ENCODE results near the gene RANBP9.

The RANBP9 gene

GRCh38 chr6:13604546-13605416, 106.9 kb downstream of the RANBP9 start:
- in situ Hi-C loops (cut with MboI; ENCODE audit: low sequenced_read_pairs): no loop called here

GRCh38 chr6:13604135-13604534, 107.5 kb downstream of the RANBP9 start:
- in situ Hi-C loops (cut with MboI; ENCODE audit: low sequenced_read_pairs): no loop called here

GRCh38 chr6:13600036-13600435, 111.6 kb downstream of the RANBP9 start:
- in situ Hi-C loops (cut with MboI; ENCODE audit: low sequenced_read_pairs): no loop called here

- in situ Hi-C loops (cut with MboI; ENCODE audit: low sequenced_read_pairs): no loop called here
Observed at GRCh38 chr6:13597073-13597472, 114.6 kb downstream of the RANBP9 start.

- in situ Hi-C loops (cut with MboI; ENCODE audit: low sequenced_read_pairs): no loop called here
Observed at GRCh38 chr6:13593720-13594119, 117.9 kb downstream of the RANBP9 start.

- in situ Hi-C loops (cut with MboI; ENCODE audit: low sequenced_read_pairs): no loop called here
Observed at GRCh38 chr6:13593103-13593502, 118.5 kb downstream of the RANBP9 start.

GRCh38 chr6:13591205-13591921, 120.3 kb downstream of the RANBP9 start:
- in situ Hi-C loops (cut with MboI; ENCODE audit: low sequenced_read_pairs): no loop called here

GRCh38 chr6:13590574-13591153, 121.0 kb downstream of the RANBP9 start:
- in situ Hi-C loops (cut with MboI; ENCODE audit: low sequenced_read_pairs): no loop called here

GRCh38 chr6:13589801-13590200, 121.8 kb downstream of the RANBP9 start:
- in situ Hi-C loops (cut with MboI; ENCODE audit: low sequenced_read_pairs): no loop called here

GRCh38 chr6:13586603-13587542, 124.8 kb downstream of the RANBP9 start:
- in situ Hi-C loops (cut with MboI; ENCODE audit: low sequenced_read_pairs): no loop called here

GRCh38 chr6:13581700-13582229, 129.9 kb downstream of the RANBP9 start:
- in situ Hi-C loops (cut with MboI; ENCODE audit: low sequenced_read_pairs): no loop called here

GRCh38 chr6:13579911-13580310, 131.7 kb downstream of the RANBP9 start:
- in situ Hi-C loops (cut with MboI; ENCODE audit: low sequenced_read_pairs): no loop called here

GRCh38 chr6:13577926-13578325, 133.7 kb downstream of the RANBP9 start:
- in situ Hi-C loops (cut with MboI; ENCODE audit: low sequenced_read_pairs): no loop called here

- in situ Hi-C loops (cut with MboI; ENCODE audit: low sequenced_read_pairs): no loop called here
Observed at GRCh38 chr6:13576017-13576416, 135.6 kb downstream of the RANBP9 start.

- in situ Hi-C loops (cut with MboI; ENCODE audit: low sequenced_read_pairs): no loop called here
Observed at GRCh38 chr6:13575377-13575775, 136.3 kb downstream of the RANBP9 start.

- in situ Hi-C loops (cut with MboI; ENCODE audit: low sequenced_read_pairs): no loop called here
Observed at GRCh38 chr6:13574571-13575376, 136.9 kb downstream of the RANBP9 start, which contains the start of gene SIRT5. TSS of gene SIRT5 (plus strand) at chr6:13574601. CDS start at chr6:13584111, 9,510 bp downstream.

GRCh38 chr6:13574149-13574570, 137.5 kb downstream of the RANBP9 start:
- in situ Hi-C loops (cut with MboI; ENCODE audit: low sequenced_read_pairs): no loop called here

- in situ Hi-C loops (cut with MboI; ENCODE audit: low sequenced_read_pairs): no loop called here
Observed at GRCh38 chr6:13573669-13574110, 137.9 kb downstream of the RANBP9 start.

GRCh38 chr6:13572951-13573654, 138.5 kb downstream of the RANBP9 start:
- in situ Hi-C loops (cut with MboI; ENCODE audit: low sequenced_read_pairs): no loop called here
